ENCODE measurements around the gene GNG13. TPM values are rescaled to one million over a fixed set of nuclear protein-coding genes. Genes with fewer than 3 reads are reported as not detected.

The GNG13 gene
- total and polyA plus RNA-seq, 9 of the 15 experiments (the other 6 are each of a cell fraction or from before 2014, with no cell fraction given), result not detected

- TF ChIP-seq CEBPZ (IDR thresholded peaks at IDR 0.05; ENCODE audit: borderline replicate concordance, low read depth, low read length) (no peak), ZNF780A (CRISPR knock-in tag; IDR thresholded peaks at IDR 0.05) (no peak), FOXJ3 (CRISPR knock-in tag; IDR thresholded peaks at IDR 0.05) (no peak), PHF20 (IDR thresholded peaks at IDR 0.05; ENCODE audit: partially characterized antibody) (no peak), NCOA4 (IDR thresholded peaks at IDR 0.05; ENCODE audit: partially characterized antibody) (no peak), POLR2B (IDR thresholded peaks at IDR 0.05; ENCODE audit: low read depth, partially characterized antibody) (no peak), TAF15 (IDR thresholded peaks at IDR 0.05; ENCODE audit: low read depth, low read length) (no peak), ZNF79 (CRISPR knock-in tag; IDR thresholded peaks at IDR 0.05; ENCODE audit: low read depth) (no peak), SLC30A9 (CRISPR knock-in tag; IDR thresholded peaks at IDR 0.05) (no peak), MCM7 (IDR thresholded peaks at IDR 0.05) (no peak), ELK1 (CRISPR knock-in tag; IDR thresholded peaks at IDR 0.05) (no peak), HDAC3 (IDR thresholded peaks at IDR 0.05; ENCODE audit: borderline replicate concordance, partially characterized antibody) (no peak), ARID2 (IDR thresholded peaks at IDR 0.05) (no peak), TEAD1 (CRISPR knock-in tag; IDR thresholded peaks at IDR 0.05) (no peak), GATAD2B (IDR thresholded peaks at IDR 0.05; ENCODE audit: borderline replicate concordance) (no peak), NCOA2 (IDR thresholded peaks at IDR 0.05; ENCODE audit: partially characterized antibody in 2 of 2) (no peak), NFE2 (IDR thresholded peaks at IDR 0.05; ENCODE audit: low read depth) (peak; percentile 26; the same call in 1 of the 2 replicates), RCOR1 (IDR thresholded peaks at IDR 0.05; ENCODE audit: borderline replicate concordance in 1 of 2, low read depth in 2 of 2, low read length in 2 of 2) (no peak), HOXB6 (CRISPR knock-in tag; IDR thresholded peaks at IDR 0.05; ENCODE audit: borderline replicate concordance) (no peak), PRMT5 (CRISPR knock-in tag; IDR thresholded peaks at IDR 0.05) (no peak)
- TF ChIP-seq, protein P1, sequence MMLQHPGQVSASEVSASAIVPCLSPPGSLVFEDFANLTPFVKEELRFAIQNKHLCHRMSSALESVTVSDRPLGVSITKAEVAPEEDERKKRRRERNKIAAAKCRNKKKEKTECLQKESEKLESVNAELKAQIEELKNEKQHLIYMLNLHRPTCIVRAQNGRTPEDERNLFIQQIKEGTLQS (IDR thresholded peaks at IDR 0.05), result peak; percentile 50
- TF ChIP-seq, protein P1 (CRISPR knock-in tag; conservative IDR thresholded peaks at IDR 0.05), result no peak
Observed at GRCh38 chr16:796296-797119, 4.0 kb downstream of the GNG13 start (continued).

All from K562 (cell line).